Left ventricle myocardium inferior (tissue), 1 donor: ENCODE measurements around the gene MEGF8. TPM values are rescaled to one million over a fixed set of nuclear protein-coding genes. Genes with fewer than 3 reads are reported as not detected.

Source experiments
- DNase-seq: peaks from one replicate; pipeline ENCODE4 v3.0.0-alpha.2; 2020
- H3K27ac ChIP-seq: fragments of 200-600 bp; replicated peaks from 2 replicates; pipeline ENCODE4 v1.8.0; 2021
- H3K27me3 ChIP-seq: fragments of 200-600 bp; 2 replicates; pipeline ENCODE4 v1.8.0; 2021; ENCODE audit warnings: low read depth
- H3K36me3 ChIP-seq: fragments of 200-600 bp; 2 replicates; pipeline ENCODE4 v1.8.0; 2021
- H3K4me1 ChIP-seq: fragments of 200-600 bp; 2 replicates; pipeline ENCODE4 v1.8.0; 2021
- H3K4me3 ChIP-seq: fragments of 200-600 bp; 2 replicates; pipeline ENCODE4 v1.8.0; 2021; ENCODE audit warnings: mild to moderate bottlenecking, moderate library complexity
- H3K9me3 ChIP-seq: fragments of 200-600 bp; replicated peaks from 2 replicates; pipeline ENCODE4 v1.8.0; 2021
- CTCF ChIP-seq: fragments of 200-600 bp; IDR thresholded peaks from 2 replicates; pipeline ENCODE4 v1.8.0; 2021; ENCODE audit warnings: antibody characterized with exemption, mild to moderate bottlenecking, borderline replicate concordance
- intact Hi-C: fragments of 100-400 bp; cut with micrococcal nuclease; formaldehyde crosslinking; loops from one replicate; pipeline ENCODE4 v1.11.0; 2022
- total RNA-seq: library from RNA; stranded (reverse); fragmentation: NEBNext Ultra II Directional; extraction: Animal tissue kit (Norgen Biotek cat#: 25700); gene quantifications from one replicate; pipeline ENCODE4 v1.2.1, GENCODE V29; 2021
- donor health status: DM: no; HTN: yes; CAD: no; lungs with severe emphysema.

MEGF8 gene
- total RNA-seq, 1 donor from 2014 or later = 34.3 TPM

GRCh38 chr19:42356686-42357085 lies 31.3 kb downstream of the MEGF8 start:
- Histone ChIP-seq H3K9me3 (no peaks in the 10 kb centered on the region), H3K4me1 (no peaks in the 10 kb centered on the region), H3K27ac (no peak overlapping the region), H3K27me3 (no peaks in the 10 kb centered on the region), H3K4me3 (no peak overlapping the region), H3K36me3 (peaks cover 93% of the 10 kb centered on the region)
- intact Hi-C loops = no loop called here
- no peak for DNase-seq
- no peak for TF ChIP-seq CTCF

- no peak for DNase-seq
- Histone ChIP-seq H3K27ac (no peak overlapping the region), H3K27me3 (no peaks in the 10 kb centered on the region), H3K9me3 (no peaks in the 10 kb centered on the region), H3K36me3 (peaks cover 93% of the 10 kb centered on the region), H3K4me3 (no peak overlapping the region), H3K4me1 (no peaks in the 10 kb centered on the region)
- TF ChIP-seq CTCF = no peak
- intact Hi-C loops = no loop called here
These were observed 31.9 kb downstream of the MEGF8 start for GRCh38 chr19:42357290-42357689.

- TF ChIP-seq CTCF = no peak
- H3K27ac ChIP-seq = no peak overlapping the region
- intact Hi-C loops = no loop called here
- peaks cover 74% of the 10 kb centered on the region for H3K36me3 ChIP-seq
- H3K9me3 ChIP-seq = peaks cover 16% of the 10 kb centered on the region
- peaks cover 16% of the 10 kb centered on the region for H3K4me1 ChIP-seq
- H3K4me3 ChIP-seq = no peak overlapping the region
- no peaks in the 10 kb centered on the region for H3K27me3 ChIP-seq
- no peak for DNase-seq
These were observed 35.5 kb downstream of the MEGF8 start for GRCh38 chr19:42360787-42361544.

- no peak for DNase-seq
- TF ChIP-seq CTCF = no peak
These were observed 36.1 kb downstream of the MEGF8 start for GRCh38 chr19:42361545-42361910.

GRCh38 chr19:42362342-42362741 lies 36.9 kb downstream of the MEGF8 start:
- H3K36me3 ChIP-seq = peaks cover 60% of the 10 kb centered on the region
- DNase-seq = no peak
- H3K27me3 ChIP-seq = no peaks in the 10 kb centered on the region
- H3K4me1 ChIP-seq = peaks cover 30% of the 10 kb centered on the region
- H3K4me3 ChIP-seq = no peak overlapping the region
- no peak for TF ChIP-seq CTCF
- H3K9me3 ChIP-seq = peaks cover 16% of the 10 kb centered on the region
- intact Hi-C loops = no loop called here
- H3K27ac ChIP-seq = no peak overlapping the region

More at GRCh38 chr19:42361545-42361910, 36.1 kb downstream of the MEGF8 start:
- H3K27ac ChIP-seq = no peak overlapping the region
- H3K4me1 ChIP-seq = peaks cover 22% of the 10 kb centered on the region
- H3K9me3 ChIP-seq = peaks cover 16% of the 10 kb centered on the region
- peaks cover 68% of the 10 kb centered on the region for H3K36me3 ChIP-seq
- intact Hi-C loops = no loop called here
- no peak overlapping the region for H3K4me3 ChIP-seq
- H3K27me3 ChIP-seq = no peaks in the 10 kb centered on the region
